ENCODE measurements around the gene PRKRIP1. TPM values are rescaled to one million over a fixed set of nuclear protein-coding genes. Genes with fewer than 3 reads are reported as not detected.
"Not testable (repeated sequence)": the region's sequence is repeated elsewhere in the genome, so short reads cannot be mapped to it uniquely, and the experiment has no call there.

PRKRIP1 gene
- total RNA-seq, 2 donors from 2014 or later, result 15.1 to 19.4 TPM

DNA sequence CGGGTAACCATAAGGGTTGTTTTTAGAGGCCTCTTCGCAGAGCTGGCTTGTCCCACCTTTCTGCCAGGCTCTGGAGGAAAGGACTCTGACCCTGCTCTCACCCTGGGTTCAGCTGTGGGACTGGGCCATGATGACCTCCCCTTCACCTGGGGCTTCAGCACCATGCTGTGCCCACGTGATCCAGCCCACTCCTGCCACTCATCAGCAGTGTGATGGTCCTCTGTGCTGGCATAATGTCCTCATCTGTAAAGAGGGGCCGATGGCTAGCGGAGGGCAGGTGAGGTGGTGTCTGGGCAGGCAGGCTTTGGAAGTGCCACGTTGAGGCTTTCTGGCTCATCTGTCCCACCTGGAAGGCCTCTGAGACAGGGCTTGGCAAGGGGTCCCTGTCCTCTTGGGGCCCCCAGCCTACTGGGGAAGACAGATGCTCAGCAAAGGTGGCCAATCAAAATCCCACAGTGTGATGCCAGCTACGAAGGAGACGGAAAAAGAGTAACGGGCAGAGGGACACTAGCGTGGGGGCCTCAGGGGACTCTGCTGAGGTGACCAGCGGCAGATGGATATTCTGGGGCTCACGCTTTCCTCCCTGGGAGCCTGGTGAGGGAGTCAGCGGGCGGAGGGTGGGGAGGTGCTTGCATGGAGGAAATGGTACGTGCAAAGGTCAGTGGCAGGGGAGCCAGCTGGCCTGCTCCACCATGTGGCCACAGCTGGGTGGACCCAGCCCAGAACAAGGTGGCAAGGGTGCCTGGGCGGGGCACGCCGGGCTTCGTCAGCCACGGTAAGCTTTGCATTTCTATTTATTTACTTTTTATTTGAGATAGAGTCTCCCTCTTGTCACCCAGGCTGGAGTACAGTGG lies 74.0 kb downstream of the PRKRIP1 start:
- peak; percentile 83 for DNase-seq
- no peak overlapping the region for H3K27ac ChIP-seq
- intact Hi-C loops (cut with DNase I), result loop anchor here (10.0 kb wide), 1 partner anchor 65 kb away; no protein-coding TSS in a partner anchor
- H3K4me3 ChIP-seq, result no peak overlapping the region
- TF ChIP-seq, protein P1, sequence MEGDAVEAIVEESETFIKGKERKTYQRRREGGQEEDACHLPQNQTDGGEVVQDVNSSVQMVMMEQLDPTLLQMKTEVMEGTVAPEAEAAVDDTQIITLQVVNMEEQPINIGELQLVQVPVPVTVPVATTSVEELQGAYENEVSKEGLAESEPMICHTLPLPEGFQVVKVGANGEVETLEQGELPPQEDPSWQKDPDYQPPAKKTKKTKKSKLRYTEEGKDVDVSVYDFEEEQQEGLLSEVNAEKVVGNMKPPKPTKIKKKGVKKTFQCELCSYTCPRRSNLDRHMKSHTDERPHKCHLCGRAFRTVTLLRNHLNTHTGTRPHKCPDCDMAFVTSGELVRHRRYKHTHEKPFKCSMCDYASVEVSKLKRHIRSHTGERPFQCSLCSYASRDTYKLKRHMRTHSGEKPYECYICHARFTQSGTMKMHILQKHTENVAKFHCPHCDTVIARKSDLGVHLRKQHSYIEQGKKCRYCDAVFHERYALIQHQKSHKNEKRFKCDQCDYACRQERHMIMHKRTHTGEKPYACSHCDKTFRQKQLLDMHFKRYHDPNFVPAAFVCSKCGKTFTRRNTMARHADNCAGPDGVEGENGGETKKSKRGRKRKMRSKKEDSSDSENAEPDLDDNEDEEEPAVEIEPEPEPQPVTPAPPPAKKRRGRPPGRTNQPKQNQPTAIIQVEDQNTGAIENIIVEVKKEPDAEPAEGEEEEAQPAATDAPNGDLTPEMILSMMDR (IDR thresholded peaks at IDR 0.05), result no peak
- H3K9me3 ChIP-seq, result no peaks in the 10 kb centered on the region
- peaks cover 5% of the 10 kb centered on the region for H3K4me1 ChIP-seq
- H3K27me3 ChIP-seq, result no peaks in the 10 kb centered on the region
- H3K36me3 ChIP-seq, result peaks cover 4% of the 10 kb centered on the region
- H3K9ac ChIP-seq (ENCODE audit: low read depth in 2 of 2, low read length in 2 of 2), result peak overlapping the region in 1 of 2 donors; percentile 43

DNA sequence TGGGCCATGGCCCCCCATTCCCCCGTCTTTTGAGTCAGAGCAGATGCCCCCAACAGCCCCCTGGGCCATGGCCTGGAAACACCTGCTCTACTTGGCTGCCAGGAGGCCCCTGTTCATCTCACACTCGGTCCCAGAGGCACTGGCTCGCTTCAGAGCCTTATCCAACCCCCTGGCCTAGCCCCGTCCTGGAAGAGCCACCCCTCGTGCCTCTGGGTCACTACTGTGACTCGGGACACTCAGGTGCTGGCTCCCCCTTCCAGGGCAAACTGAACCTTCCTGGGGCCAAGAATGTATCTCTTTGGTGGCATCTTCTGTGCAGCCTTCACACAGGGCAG lies 75.6 kb downstream of the PRKRIP1 start:
- H3K9me3 ChIP-seq, result no peaks in the 10 kb centered on the region
- no peak overlapping the region for H3K4me3 ChIP-seq
- intact Hi-C loops (cut with DNase I), result no loop called here
- TF ChIP-seq, protein P1 (IDR thresholded peaks at IDR 0.05), result no peak
- peaks cover 4% of the 10 kb centered on the region for H3K36me3 ChIP-seq
- H3K4me1 ChIP-seq, result no peaks in the 10 kb centered on the region
- no peak overlapping the region for H3K27ac ChIP-seq
- no peaks in the 10 kb centered on the region for H3K27me3 ChIP-seq
- no peak overlapping the region for H3K9ac ChIP-seq (ENCODE audit: low read depth in 2 of 2, low read length in 2 of 2)
- DNase-seq, result no peak

DNA sequence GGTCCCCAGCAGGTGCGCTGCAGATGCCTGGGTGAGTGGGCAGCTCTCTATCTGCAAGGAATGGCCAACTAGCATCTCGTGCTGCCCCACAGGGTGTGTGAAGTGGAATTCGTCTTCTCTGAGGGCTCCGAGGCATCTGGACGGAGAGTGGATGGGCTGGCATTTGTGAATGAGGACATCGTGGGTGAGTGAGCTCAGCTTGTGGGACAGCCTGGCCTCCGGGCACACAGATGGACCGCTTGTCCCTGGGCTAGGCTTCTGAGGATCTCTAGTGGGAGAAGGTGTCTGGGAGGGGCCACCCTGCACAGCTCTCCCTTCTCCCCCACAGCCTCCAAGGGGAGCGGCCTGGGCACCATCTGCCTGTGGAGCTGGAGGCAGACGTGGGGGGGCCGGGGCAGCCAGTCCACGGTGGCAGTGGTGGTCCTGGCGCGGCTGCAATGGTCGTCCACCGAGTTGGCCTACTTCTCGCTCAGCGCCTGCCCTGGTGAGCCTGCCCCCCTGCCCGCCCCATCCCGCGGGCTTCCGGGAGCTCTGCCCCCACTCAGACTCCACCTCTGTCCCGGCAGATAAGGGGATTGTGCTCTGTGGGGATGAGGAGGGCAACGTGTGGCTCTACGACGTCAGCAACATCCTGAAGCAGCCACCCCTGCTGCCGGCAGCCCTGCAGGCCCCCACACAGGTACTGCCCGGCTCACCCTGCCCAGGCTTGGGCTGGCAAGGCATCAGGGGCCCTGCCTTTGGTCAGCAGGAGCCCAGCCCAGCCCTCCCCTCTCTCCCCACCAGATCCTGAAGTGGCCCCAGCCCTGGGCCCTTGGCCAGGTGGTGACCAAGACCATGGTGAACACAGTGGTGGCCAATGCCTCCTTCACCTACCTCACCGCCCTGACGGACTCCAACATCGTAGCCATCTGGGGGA lies 76.2 kb downstream of the PRKRIP1 start:
- Histone ChIP-seq H3K36me3 (peaks cover 4% of the 10 kb centered on the region), H3K4me1 (no peaks in the 10 kb centered on the region), H3K9me3 (no peaks in the 10 kb centered on the region), H3K27me3 (no peaks in the 10 kb centered on the region), H3K4me3 (no peak overlapping the region), H3K9ac (ENCODE audit: low read depth in 2 of 2, low read length in 2 of 2) (no peak overlapping the region), H3K27ac (no peak overlapping the region)
- DNase-seq, result no peak
- TF ChIP-seq, protein P1 (IDR thresholded peaks at IDR 0.05), result no peak
- intact Hi-C loops (cut with DNase I), result no loop called here

DNA sequence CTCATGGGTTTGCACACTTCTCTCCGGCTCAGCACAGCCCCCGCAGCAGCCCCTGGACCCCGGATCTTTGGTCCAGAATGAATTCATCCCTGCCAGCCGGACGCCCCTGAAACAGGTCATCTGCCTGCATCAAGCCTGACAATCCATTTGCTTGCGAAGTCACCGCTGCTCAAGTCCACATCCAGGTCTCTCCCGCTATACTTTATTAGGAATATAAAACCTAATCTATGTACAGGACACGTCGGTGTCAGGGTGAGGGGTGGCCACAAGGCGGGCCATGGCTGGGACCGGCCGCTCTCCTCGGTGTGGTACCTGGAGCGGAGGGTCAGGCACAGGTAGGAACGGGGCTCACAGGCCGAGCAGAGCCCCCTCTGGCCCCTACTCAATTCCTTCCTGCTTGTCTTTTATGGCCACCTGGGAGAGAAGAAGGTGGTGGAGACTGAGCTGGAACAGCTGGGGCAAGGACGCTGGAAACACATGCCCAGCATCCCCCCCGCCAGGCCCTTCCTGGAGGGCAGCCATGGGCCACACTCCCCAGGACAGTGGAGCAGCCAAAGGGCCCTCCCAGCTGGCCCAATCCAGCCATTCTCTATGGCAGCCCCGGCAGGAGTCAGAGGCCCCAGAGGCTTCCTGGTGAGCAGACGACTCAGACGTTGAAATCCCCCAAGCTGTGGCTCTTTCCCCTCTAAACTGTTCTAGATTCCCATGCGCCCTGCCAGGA lies 77.3 kb downstream of the PRKRIP1 start:
- no peak for DNase-seq
- peaks cover 3% of the 10 kb centered on the region for H3K36me3 ChIP-seq
- H3K9ac ChIP-seq (ENCODE audit: low read depth in 2 of 2, low read length in 2 of 2), result no peak overlapping the region
- no peaks in the 10 kb centered on the region for H3K9me3 ChIP-seq
- TF ChIP-seq, protein P1 (IDR thresholded peaks at IDR 0.05), result no peak
- H3K27me3 ChIP-seq, result no peaks in the 10 kb centered on the region
- intact Hi-C loops (cut with DNase I), result no loop called here
- no peaks in the 10 kb centered on the region for H3K4me1 ChIP-seq
- H3K27ac ChIP-seq, result no peak overlapping the region
- H3K4me3 ChIP-seq, result no peak overlapping the region

DNA sequence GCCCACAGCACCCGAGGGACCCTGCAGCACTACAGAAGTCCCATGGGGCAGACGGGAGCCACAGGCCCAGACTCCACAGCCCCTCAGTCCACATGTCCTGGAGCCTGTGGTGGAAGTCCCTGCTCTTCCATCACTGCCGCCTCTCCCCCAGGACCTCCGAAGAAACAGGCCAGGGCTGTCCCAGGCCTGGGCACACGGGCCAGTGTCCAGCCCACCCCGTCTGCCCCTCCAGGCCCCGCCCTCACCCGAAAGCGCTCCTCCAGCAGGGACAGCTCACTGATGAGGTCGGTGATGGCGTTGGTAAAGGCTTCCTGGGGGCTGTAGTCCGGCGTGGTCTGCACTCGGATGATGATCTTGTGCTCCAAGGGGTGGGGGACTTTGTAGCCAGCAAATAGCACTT lies 78.0 kb downstream of the PRKRIP1 start:
- H3K4me1 ChIP-seq; H3K9me3 ChIP-seq; H3K36me3 ChIP-seq; H3K27ac ChIP-seq; H3K9ac ChIP-seq (ENCODE audit: low read depth in 2 of 2, low read length in 2 of 2); H3K27me3 ChIP-seq; DNase-seq; H3K4me3 ChIP-seq; intact Hi-C loops (cut with DNase I): not testable (repeated sequence)

DNA sequence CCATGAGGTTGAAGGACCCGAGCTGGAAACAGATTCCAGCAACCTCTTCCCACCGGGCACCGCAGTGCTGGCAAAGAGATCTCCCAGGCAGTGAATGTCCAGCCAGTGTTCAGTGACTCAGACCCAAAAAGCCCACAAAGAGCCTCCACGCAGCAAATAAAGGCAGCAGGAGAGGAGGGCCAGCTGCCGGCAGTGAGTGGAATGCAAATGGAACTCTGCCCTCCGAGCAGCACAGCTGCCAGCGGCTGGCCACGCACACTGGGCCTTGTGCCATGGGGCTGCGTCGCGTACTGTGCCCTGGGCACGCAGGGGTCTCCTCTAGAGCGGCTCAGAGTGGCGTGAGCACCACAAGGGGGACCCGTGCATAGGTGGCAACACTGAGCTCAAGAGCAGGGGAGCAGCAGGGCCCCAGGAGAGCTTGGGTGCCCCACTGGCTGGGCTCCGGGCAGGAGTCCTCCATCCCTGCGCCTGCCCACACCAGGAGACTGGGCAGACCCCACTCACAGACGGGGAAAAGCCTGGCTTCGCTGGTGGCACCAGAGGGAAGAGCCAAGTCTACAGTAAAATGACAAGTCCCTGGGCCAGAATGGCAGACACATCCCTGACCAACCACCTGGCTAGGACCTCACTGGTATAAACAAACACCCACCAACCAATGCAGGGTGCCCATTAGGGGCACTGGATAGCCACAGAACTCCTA lies 78.7 kb downstream of the PRKRIP1 start:
- intact Hi-C loops (cut with DNase I); H3K27me3 ChIP-seq; H3K9ac ChIP-seq (ENCODE audit: low read depth in 2 of 2, low read length in 2 of 2); H3K9me3 ChIP-seq; H3K4me1 ChIP-seq; DNase-seq; H3K36me3 ChIP-seq; H3K27ac ChIP-seq; H3K4me3 ChIP-seq: not testable (repeated sequence)

Data from colonic mucosa (tissue), 4 donors.